Medulla oblongata (tissue), 1 donor: ENCODE results near the gene HDAC4.
A peak's percentile ranks its signal among the peaks of the same experiment; 100 is the strongest.

Experiments used
- DNase-seq: peaks from one replicate; pipeline ENCODE4 v3.0.0-alpha.2; 2015; ENCODE audit errors: extremely low spot score

The HDAC4 gene

DNA sequence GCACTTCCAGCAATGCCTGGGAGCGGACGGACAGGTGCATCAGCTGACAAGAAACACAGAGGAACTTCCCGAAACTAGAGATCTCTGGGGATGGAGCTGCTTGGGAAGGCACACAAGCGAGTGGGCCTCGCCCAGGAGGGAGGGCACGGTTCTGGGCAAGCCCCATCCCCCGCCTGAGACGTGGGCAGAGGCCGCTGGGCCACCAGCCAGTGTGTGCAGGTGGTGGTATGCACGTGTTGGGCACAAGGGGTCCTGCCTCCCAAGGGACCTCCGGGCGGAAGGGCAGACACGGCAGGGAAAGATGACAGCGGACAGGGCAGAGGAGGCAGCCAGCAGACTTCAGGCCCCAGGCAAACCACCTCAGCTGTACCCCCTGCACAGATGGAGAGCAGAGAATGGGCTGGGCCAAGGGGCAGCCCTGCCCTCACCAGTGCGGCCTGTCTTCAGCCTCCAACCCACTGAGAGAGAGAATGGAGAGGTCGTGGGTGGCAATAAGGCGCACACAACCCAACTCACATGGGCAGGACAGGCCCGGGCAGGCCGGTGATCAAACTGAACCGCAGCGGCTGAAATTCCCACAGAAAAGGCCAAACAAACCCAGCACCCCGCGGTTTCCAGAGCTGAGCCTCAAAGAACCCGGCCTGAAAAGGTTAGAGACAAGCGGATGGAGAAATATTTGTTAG is 51.2 kb downstream of the HDAC4 start:
- DNase-seq = no peak

- DNase-seq = peak; percentile 51
These were observed 52.0 kb downstream of the HDAC4 start for GRCh38 chr2:239348563-239349452.

GRCh38 chr2:239346676-239347075 is 54.1 kb downstream of the HDAC4 start:
- DNase-seq = no peak

GRCh38 chr2:239345251-239345650 is 55.6 kb downstream of the HDAC4 start:
- DNase-seq = no peak

DNA sequence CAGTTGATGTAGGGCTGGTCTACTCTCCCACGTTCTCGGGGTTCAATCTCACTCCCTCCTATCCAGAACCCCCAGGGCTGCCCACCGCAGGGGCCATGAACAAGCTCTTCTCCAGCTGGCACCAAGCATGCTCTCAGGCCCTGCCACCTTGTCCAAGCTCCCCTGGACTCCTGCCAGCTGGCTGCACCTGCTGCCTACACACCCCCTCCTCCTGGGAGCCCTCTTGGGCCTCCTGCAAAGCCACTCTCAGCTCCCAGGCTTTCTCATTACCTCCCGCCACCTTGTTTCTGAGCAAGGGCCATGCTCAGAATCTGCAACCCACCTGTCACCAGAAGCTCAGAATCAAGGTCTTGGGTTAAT is 56.0 kb downstream of the HDAC4 start:
- DNase-seq = no peak

DNA sequence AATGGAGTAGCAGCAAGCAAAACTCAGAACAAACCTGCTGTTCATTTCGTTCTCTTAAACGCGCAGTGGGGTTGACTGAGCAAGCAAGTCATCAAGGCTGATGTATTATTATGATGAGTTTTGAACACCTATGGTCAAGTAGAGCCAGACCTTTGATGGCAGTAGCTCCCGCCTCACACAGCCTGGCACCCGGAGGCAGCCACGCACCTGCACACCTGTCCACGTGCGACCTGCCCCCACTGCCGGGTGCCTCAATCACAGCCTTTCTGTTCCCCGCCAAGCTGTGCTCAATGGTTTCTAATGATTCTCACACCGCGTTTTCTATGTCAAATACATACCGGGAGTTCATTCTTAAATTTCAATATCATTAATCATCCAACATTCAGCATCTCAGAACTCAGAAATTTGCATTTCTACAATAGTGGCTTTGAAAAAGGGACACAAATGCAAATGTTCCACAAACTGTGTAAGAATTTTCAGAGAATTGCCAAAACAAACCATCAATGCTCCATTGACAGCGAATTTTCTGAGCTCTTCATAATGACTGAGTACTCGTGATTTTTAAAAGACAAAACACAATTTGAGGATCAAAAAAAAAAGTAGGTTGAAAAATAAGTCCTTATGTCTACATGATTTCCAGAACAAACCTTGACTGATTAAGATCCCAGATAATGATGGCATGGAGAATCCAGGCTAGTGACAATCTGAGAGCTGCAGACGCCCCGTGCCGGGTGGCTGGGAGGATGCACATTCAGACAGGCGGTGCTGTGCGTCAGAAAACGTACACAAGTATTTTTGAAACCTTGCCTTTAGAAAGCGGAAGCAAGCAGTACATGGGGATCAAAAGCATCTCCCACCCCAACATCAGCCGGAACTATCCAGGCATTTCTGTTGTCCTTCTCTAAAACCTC is 56.6 kb downstream of the HDAC4 start:
- peak; percentile 62 for DNase-seq

DNA sequence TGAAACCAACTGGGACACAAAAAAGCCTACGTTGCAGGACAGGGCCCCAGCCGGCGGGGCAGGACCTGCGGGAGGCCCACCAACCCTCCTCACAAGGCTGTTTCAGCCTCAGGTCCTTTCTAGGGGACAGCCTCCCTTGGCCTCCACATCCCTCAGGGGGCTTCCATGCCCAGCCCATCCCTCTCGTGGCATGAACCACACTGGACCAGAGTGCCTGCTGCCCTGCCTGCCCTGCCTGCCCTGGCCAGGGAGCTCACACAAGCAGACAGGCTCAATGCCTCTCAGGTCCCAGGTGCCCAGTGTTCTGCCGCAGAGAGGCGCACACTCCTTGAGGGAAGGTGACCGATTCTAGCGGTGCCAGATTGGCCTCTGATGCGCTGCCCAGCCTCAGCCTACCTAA is 57.4 kb downstream of the HDAC4 start:
- no peak for DNase-seq

- no peak for DNase-seq
These were observed 59.0 kb downstream of the HDAC4 start for GRCh38 chr2:239341840-239342239.

GRCh38 chr2:239341146-239341732 is 59.6 kb downstream of the HDAC4 start:
- DNase-seq = no peak

DNA sequence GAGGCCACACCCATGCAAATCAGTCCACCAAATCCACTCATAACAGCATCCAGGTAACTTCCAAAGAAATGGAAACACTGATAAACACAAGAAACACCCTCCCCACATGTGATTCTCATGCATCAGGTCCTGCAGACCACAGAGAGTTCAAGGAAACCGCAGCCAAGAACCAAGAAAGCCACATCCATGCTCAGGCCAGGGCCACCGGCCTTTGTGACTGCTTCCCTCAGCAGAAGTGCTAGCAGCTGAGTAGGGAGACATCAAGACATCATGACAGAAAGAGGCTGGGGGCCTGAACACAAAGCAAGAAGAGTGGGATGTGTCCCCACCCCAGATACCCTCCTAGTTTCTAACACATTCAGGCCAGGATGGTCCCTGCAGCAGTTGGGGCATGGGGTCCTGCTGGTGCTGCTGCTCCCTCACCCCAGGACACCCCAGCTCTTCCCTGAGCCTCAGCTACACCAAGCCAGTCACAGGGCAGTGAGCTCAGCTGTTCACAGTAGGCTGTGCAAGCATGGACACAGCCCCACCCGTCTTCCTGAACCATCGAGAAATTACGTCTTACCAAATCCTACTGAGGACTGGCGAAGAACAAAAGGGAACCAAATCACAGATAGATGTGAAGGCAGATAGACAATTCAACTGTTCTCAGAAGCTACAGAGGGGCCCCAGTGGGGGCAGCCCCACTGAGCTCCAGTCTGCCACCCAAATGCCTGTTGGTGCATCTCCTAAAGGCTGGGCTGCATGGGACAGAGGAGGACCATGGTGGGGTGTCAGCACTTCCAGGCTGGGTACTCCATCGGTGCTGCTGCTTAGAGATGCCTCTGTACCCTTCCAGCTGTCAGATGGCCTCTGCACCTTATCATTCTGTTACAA is 60.9 kb downstream of the HDAC4 start:
- no peak for DNase-seq

DNA sequence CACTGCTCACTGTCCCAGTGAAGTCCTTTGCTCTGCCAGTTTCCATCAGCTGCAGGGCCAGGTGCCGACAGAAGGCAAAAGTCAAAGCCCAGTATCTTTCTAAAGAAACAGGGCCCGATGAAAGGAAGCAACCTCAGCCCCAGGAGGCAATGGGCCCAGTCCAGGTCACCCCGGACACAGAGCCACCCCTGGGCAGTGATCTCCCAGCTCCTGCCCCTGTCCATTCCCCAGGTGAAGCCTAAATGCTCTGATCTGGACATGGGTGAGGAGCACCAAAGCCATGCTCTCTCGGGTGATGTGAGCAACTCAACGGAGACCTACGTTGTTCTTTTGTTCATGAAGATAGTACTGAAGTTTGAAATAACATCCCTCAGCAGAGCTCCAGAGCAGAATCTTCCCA is 61.6 kb downstream of the HDAC4 start:
- DNase-seq = no peak

DNA sequence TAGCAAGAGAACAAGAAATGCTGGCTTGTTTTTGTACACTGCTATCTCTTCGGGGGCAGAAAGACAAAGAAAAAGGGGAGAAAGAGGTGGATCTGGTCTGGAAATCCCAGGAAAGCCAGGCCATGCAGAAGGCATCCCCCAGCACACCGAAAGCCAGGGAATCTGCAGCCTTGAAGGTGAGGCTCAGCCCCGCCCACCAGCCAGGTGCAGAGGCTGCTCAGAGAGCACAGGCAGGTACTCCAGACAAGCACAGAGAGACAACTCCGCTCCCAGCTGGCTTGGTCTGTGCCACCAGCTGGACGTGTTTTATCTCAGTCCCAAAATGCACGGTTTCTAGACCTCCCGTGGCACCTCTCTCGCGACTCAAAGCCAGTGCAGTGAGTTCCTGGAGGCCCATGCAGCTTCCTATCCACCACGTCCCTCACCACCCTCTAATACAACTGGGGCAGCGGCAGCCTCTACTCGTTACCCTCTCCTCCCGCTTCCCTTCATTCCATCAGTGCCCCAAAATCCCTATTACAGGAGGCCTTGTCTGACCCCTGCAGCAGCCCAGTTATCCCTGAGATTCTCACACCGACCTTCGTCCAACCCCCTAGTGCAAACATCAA is 62.8 kb downstream of the HDAC4 start:
- DNase-seq = no peak

DNA sequence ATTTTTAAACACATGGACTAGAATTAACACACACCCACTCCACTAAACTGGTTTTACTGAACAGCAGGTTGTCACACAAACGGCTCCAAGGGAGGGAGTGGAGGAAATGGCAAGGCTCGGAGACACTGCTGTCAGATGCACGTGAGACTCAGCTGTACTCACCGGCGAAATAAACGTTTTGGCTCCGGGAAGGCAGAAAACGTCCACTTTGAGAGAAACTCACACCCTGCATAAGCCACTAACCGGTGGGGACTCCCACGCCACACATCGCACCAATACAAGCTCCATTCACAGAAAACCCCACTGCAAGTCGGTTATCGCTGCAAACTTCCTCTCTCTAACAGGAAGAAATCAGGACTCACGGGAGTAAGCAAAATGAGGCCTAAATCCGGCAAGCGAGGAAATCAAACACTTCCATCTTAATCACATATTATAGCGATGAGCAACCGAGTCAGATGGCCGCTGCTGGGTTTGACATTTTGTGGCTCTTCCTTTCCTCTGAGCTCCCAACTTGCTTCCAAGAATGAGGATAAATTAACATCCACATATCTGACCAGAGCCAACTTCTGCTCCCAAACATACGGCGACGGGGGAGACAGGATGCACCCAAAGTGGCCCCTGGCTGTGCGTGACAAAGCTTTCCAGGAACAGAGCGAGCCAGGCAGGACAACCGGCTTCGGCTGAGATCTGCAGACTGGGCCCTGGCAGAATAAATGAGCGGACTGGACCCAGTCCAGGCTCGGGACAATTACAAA is 63.5 kb downstream of the HDAC4 start:
- DNase-seq = peak; percentile 63

DNA sequence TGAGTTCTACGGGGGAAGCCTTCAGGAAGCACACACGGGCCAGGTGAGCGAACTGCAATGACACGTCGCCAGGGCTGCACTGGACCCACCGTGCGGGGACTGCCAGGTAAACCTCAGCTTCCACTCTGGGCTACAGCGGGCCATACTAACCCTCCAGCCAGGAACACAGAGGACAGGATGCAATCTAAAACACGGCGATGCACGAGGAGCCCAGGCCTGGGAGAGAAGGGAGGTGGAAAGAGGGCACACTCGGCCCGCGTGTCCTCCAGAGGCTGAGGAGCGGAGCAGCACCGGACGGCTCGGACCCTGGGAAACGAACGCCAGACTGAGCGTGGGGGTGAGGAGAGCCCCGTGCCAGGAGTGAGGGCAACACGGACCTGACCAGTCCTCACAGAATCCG is 69.3 kb downstream of the HDAC4 start:
- no peak for DNase-seq

DNA sequence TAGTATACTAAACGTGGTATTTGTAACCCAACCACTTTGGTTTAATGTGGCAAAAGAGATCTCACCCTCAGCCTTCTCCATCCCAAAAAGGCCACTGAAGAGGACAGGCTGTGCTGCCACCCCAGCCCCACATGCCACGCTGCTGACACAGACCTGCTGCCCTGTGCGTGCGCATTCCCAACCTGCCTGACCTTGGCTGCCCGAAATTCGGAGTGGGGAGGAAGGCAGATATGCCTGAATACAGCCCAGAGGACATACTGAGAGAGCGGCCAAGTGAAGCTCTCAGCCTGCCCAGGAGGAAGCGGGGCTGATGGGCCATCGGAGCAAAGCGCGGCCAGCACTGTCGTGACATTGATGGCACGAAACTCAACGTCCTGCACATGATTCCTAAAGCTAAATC is 70.0 kb downstream of the HDAC4 start:
- DNase-seq = no peak

GRCh38 chr2:239329972-239330572 is 70.7 kb downstream of the HDAC4 start:
- DNase-seq = no peak

- no peak for DNase-seq
These were observed 71.4 kb downstream of the HDAC4 start for GRCh38 chr2:239329284-239329971.

GRCh38 chr2:239328351-239329191 is 72.2 kb downstream of the HDAC4 start:
- peak; percentile 57 for DNase-seq
